Measurements from ENCODE around the gene PHLDA2.
"Not testable (repeated sequence)": the region's sequence is repeated elsewhere in the genome, so short reads cannot be mapped to it uniquely, and the experiment has no call there.

PHLDA2 gene

GRCh38 chr11:2914455-2915195 is 14.6 kb downstream of the PHLDA2 start:
- no peak for DNase-seq

GRCh38 chr11:2913776-2914175 is 15.4 kb downstream of the PHLDA2 start:
- no peak for DNase-seq

GRCh38 chr11:2913019-2913431 is 16.2 kb downstream of the PHLDA2 start:
- DNase-seq: no peak

GRCh38 chr11:2912498-2912897 is 16.7 kb downstream of the PHLDA2 start:
- no peak for DNase-seq

GRCh38 chr11:2911785-2912391 is 17.3 kb downstream of the PHLDA2 start:
- no peak for DNase-seq

GRCh38 chr11:2911088-2911784 is 18.0 kb downstream of the PHLDA2 start:
- no peak for DNase-seq

GRCh38 chr11:2910401-2910955 is 18.7 kb downstream of the PHLDA2 start:
- DNase-seq: no peak

- DNase-seq: no peak
These were observed 19.9 kb downstream of the PHLDA2 start for GRCh38 chr11:2909133-2909902.

- DNase-seq: no peak
These were observed 21.1 kb downstream of the PHLDA2 start for GRCh38 chr11:2908130-2908529.

GRCh38 chr11:2905299-2905698 is 23.9 kb downstream of the PHLDA2 start:
- DNase-seq: not testable (repeated sequence)

GRCh38 chr11:2904153-2905052 is 24.8 kb downstream of the PHLDA2 start:
- DNase-seq: no peak

- DNase-seq: no peak
These were observed 25.6 kb downstream of the PHLDA2 start for GRCh38 chr11:2903672-2904011.

GRCh38 chr11:2902784-2903671 is 26.2 kb downstream of the PHLDA2 start:
- no peak for DNase-seq

- peak; percentile 89 for DNase-seq
These were observed 27.1 kb downstream of the PHLDA2 start for GRCh38 chr11:2901854-2902783.

GRCh38 chr11:2901196-2901796 is 27.9 kb downstream of the PHLDA2 start:
- no peak for DNase-seq

- no peak for DNase-seq
These were observed 30.0 kb downstream of the PHLDA2 start for GRCh38 chr11:2899080-2899783.

GRCh38 chr11:2898366-2899079 is 30.7 kb downstream of the PHLDA2 start:
- no peak for DNase-seq

GRCh38 chr11:2897048-2897447 is 32.2 kb downstream of the PHLDA2 start:
- no peak for DNase-seq
